ENCODE results near the gene H6PD. TPM values are rescaled to one million over a fixed set of nuclear protein-coding genes. Genes with fewer than 3 reads are reported as not detected.

Gene H6PD
- total and polyA plus RNA-seq, 4 donors = 28.9 to 134 (median 56.8) TPM

GRCh38 chr1:9270290-9270883, 35.8 kb downstream of the H6PD start (continued):
- TF ChIP-seq ZBTB33 (IDR thresholded peaks at IDR 0.05) (no peak), RXRA (IDR thresholded peaks at IDR 0.05) (no peak), RAD21 (IDR thresholded peaks at IDR 0.05) (no peak), FOXA1 (IDR thresholded peaks at IDR 0.05) (no peak)

GRCh38 chr1:9271283-9271682, 36.7 kb downstream of the H6PD start:
- Histone ChIP-seq H3K9me3 (ENCODE audit: control insufficient read depth in 4 of 4, low read length in 3 of 4) (no peaks in the 10 kb centered on the region), H3K4me3 (ENCODE audit: low read depth in 1 of 3, low read length in 3 of 3) (no peak overlapping the region), H3K4me1 (ENCODE audit: control insufficient read depth in 4 of 4, insufficient read depth in 4 of 4, low read length in 3 of 4) (no peaks in the 10 kb centered on the region), H3K36me3 (ENCODE audit: control insufficient read depth in 4 of 4, insufficient read depth in 3 of 4, low read depth in 1 of 4, low read length in 3 of 4) (peaks cover 3 to 31% (median 29%) of the 10 kb centered on the region in 4 donors), H3K27me3 (ENCODE audit: control insufficient read depth in 4 of 4, insufficient read depth in 4 of 4, low read length in 3 of 4) (no peaks in the 10 kb centered on the region), H3K27ac (ENCODE audit: low read depth in 1 of 2, low read length in 2 of 2) (no peak overlapping the region), H3K9ac (ENCODE audit: low read depth in 1 of 2, low read length in 2 of 2) (no peak overlapping the region)
- WGBS = 84% methylated on average over 11 of the region's 11 CpGs
- no peak for DNase-seq (ENCODE audit: low spot score)
- TF ChIP-seq GABPA (IDR thresholded peaks at IDR 0.05 in 1 of 2, conservative IDR thresholded peaks at IDR 0.05 in 1 of 2) (no peak), ATF3 (IDR thresholded peaks at IDR 0.05) (no peak), RXRA (IDR thresholded peaks at IDR 0.05) (no peak), TAF1 (conservative IDR thresholded peaks at IDR 0.05) (no peak), YY1 (IDR thresholded peaks at IDR 0.05) (no peak), SP1 (IDR thresholded peaks at IDR 0.05) (no peak), FOXA2 (IDR thresholded peaks at IDR 0.05) (no peak), EGR1 (IDR thresholded peaks at IDR 0.05; ENCODE audit: low read depth in 2 of 2) (no peak), JUND (IDR thresholded peaks at IDR 0.05) (no peak), NR2F2 (IDR thresholded peaks at IDR 0.05) (no peak), ZBTB33 (IDR thresholded peaks at IDR 0.05) (no peak), FOXA1 (IDR thresholded peaks at IDR 0.05) (no peak), MAX (IDR thresholded peaks at IDR 0.05) (no peak), RAD21 (IDR thresholded peaks at IDR 0.05) (no peak), HNF4A (conservative IDR thresholded peaks at IDR 0.05) (no peak), HNF4G (IDR thresholded peaks at IDR 0.05) (no peak), REST (IDR thresholded peaks at IDR 0.05) (no peak), CTCF (IDR thresholded peaks at IDR 0.05; ENCODE audit: low read depth, low read length, missing input control) (no peak)

Measured in liver (tissue), 9 donors.